Osteoblast (primary cell): Measurements from ENCODE around the gene RPS19BP1. TPM values are rescaled to one million over a fixed set of nuclear protein-coding genes. Genes with fewer than 3 reads are reported as not detected.

Source experiments
- DNase-seq: peaks from one replicate; pipeline ENCODE4 v3.0.0; 2011; ENCODE audit warnings: low spot score, mixed read lengths; ENCODE audit not compliant: insufficient read length; ENCODE audit errors: missing footprints
- H2AFZ ChIP-seq: 2 replicates; pipeline ENCODE4 v1.6.0; 2011; ENCODE audit warnings: mild to moderate bottlenecking, low read length
- H3K27ac ChIP-seq: 2 replicates; pipeline ENCODE4 v1.5.1; 2011; ENCODE audit warnings: mild to moderate bottlenecking, low read depth, low read length, moderate library complexity
- H3K27me3 ChIP-seq: 2 replicates; pipeline ENCODE4 v1.6.0; 2012; ENCODE audit warnings: mild to moderate bottlenecking, control low read depth, inconsistent platforms, low read length, moderate library complexity; ENCODE audit not compliant: insufficient read depth
- H3K36me3 ChIP-seq: 2 replicates; pipeline ENCODE4 v1.5.1; 2011; ENCODE audit warnings: mild to moderate bottlenecking, low read length, control low read depth, moderate library complexity; ENCODE audit not compliant: insufficient read depth
- H3K4me1 ChIP-seq: 2 replicates; pipeline ENCODE4 v1.5.1; 2011; ENCODE audit warnings: mild to moderate bottlenecking, low read length, control low read depth, moderate library complexity; ENCODE audit not compliant: insufficient read depth
- H3K4me2 ChIP-seq: 2 replicates; pipeline ENCODE4 v1.6.0; 2011; ENCODE audit warnings: mild to moderate bottlenecking, low read length; ENCODE audit not compliant: insufficient read depth
- H3K4me3 ChIP-seq: fragments of 200-600 bp; sonication (generic); 3 replicates; pipeline ENCODE4 v1.5.1; 2012; ENCODE audit warnings: mild to moderate bottlenecking, low read length, inconsistent platforms; ENCODE audit not compliant: insufficient read depth
- H3K79me2 ChIP-seq: 2 replicates; pipeline ENCODE4 v1.6.0; 2012; ENCODE audit warnings: mild to moderate bottlenecking, low read length, control low read depth, inconsistent platforms; ENCODE audit not compliant: insufficient read depth
- H3K9me3 ChIP-seq: 2 replicates; pipeline ENCODE4 v1.5.1; 2011; ENCODE audit warnings: low read depth, low read length, control low read depth
- H4K20me1 ChIP-seq: 2 replicates; pipeline ENCODE4 v1.6.0; 2012; ENCODE audit warnings: mild to moderate bottlenecking, low read length, control low read depth; ENCODE audit not compliant: insufficient read depth
- total RNA-seq: library from RNA; depleted of rRNA; stranded (reverse); fragments of >200 nt; gene quantifications from 2 replicates; pipeline ENCODE4 v1.2.3, GENCODE V29; 2012
- TF ChIP-seq, protein P1 (sequence below): IDR thresholded peaks from 2 replicates; pipeline ENCODE4 v1.5.1; 2011; ENCODE audit warnings: mild to moderate bottlenecking, low read depth, low read length, moderate library complexity; ENCODE audit errors: extremely low read depth

The RPS19BP1 gene
- total RNA-seq, 1 donor: 34.7 TPM

DNA sequence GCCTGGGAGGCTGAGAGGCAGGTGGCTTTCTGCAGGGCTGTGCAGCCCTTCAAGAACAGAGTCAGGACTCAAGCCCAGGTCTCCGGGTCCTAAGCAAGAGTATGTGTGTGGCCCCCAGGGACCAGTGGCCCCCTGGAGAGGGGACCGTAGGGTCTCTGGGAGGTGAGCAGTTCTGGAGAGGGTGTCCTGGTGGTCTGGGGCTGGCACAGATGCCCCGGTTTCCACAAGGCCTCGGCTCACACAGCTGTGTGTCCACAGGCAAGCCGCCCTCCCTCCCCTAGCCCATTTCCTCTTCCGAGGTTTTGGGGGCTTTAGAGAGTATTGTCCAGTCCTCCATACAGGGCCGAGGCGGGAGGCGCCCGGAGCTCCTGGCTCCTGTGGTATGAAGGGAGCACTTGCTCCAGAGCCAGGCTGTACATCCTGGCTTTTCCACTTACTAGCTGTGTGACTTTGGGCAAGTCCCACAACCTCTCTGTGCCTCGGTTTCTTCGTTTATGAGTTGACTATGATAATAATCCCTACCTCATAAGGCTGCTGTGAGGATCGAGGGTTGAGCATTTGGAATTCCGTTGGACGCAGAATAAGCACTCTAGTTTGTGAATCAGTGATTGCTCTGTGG is 3.4 kb upstream of the RPS19BP1 start:
- peak; percentile 2 for DNase-seq

DNA sequence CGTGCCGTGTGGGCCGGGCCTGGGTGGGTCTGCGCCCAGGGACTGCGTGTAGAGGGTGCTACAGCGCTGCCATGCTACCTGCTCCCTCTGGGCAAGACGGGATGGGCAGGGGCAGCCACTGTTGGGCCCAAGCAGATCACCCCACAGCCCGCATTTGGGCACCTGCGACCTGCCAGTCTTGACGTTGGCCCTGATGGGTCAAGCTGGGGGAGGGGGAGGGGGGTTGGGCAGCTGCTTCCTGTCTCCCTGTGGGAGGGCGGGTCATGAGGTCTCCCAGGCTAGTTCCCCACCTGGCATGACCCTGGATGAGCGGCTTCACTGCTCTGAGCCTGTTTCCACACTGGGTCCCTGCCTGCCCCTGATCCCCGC is 2.8 kb upstream of the RPS19BP1 start:
- Histone ChIP-seq H2AFZ (no peak overlapping the region), H3K79me2 (peaks cover 22% of the 10 kb centered on the region), H3K27ac (no peak overlapping the region), H3K4me3 (no peak overlapping the region), H3K9me3 (no peaks in the 10 kb centered on the region), H3K4me1 (peaks cover 17% of the 10 kb centered on the region), H3K27me3 (no peaks in the 10 kb centered on the region), H3K36me3 (peaks cover under 1% of the 10 kb centered on the region), H4K20me1 (peaks cover 13% of the 10 kb centered on the region), H3K4me2 (no peak overlapping the region)
- TF ChIP-seq, protein P1, sequence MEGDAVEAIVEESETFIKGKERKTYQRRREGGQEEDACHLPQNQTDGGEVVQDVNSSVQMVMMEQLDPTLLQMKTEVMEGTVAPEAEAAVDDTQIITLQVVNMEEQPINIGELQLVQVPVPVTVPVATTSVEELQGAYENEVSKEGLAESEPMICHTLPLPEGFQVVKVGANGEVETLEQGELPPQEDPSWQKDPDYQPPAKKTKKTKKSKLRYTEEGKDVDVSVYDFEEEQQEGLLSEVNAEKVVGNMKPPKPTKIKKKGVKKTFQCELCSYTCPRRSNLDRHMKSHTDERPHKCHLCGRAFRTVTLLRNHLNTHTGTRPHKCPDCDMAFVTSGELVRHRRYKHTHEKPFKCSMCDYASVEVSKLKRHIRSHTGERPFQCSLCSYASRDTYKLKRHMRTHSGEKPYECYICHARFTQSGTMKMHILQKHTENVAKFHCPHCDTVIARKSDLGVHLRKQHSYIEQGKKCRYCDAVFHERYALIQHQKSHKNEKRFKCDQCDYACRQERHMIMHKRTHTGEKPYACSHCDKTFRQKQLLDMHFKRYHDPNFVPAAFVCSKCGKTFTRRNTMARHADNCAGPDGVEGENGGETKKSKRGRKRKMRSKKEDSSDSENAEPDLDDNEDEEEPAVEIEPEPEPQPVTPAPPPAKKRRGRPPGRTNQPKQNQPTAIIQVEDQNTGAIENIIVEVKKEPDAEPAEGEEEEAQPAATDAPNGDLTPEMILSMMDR: no peak
- peak; percentile 53 for DNase-seq

More for the DNA sequence above, 3.4 kb upstream of the RPS19BP1 start:
- Histone ChIP-seq H3K9me3 (no peaks in the 10 kb centered on the region), H4K20me1 (peaks cover 7% of the 10 kb centered on the region), H3K27ac (no peak overlapping the region), H3K36me3 (no peaks in the 10 kb centered on the region), H3K4me3 (no peak overlapping the region), H2AFZ (no peak overlapping the region), H3K79me2 (peaks cover 16% of the 10 kb centered on the region), H3K27me3 (no peaks in the 10 kb centered on the region), H3K4me1 (peaks cover 16% of the 10 kb centered on the region), H3K4me2 (no peak overlapping the region)
- TF ChIP-seq, protein P1: no peak

DNA sequence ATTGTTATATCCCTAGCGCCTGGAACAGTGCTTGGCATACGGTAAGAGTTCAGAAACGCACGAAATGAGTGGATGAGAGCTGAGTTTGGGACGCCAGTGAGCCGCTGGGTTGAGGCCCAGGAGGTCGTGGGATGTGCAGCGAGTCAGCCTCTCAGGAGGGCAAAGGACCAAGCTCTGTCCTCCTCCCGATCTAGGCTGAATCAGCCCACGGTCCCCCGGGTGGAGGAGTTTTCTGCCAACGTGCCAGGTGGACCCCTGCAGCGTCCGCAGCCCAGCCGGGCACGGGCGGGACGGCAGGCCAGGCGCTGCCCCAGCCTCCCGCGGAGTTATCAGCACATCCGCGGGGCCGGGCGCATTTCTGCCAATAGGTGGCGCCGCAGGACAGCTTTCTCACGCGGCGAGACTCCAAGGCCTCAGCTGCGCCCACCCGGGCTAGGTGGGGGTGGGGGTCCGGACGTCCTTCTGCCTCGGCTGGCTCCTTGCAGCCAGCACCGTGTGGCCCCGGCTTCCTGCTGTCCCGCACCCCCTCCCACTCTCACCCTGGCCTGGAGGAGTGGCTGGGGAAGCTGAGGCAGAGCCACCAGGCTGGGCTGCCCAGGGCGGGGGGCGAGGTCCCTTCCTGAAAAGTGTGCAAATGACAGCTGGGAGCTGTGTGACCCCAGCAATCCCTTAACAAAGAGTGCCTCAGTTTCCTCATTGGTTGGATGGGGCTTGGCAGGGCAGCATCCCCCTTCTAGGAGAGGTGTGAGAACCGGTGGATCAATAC is 2.2 kb upstream of the RPS19BP1 start:
- TF ChIP-seq, protein P1: peak; percentile 73
- Histone ChIP-seq H3K4me3 (peak overlapping the region; percentile 54), H3K27ac (no peak overlapping the region), H3K36me3 (peaks cover 6% of the 10 kb centered on the region), H4K20me1 (peaks cover 18% of the 10 kb centered on the region), H3K27me3 (no peaks in the 10 kb centered on the region), H3K79me2 (peaks cover 27% of the 10 kb centered on the region), H3K9me3 (no peaks in the 10 kb centered on the region), H3K4me2 (peak overlapping the region; percentile 74), H3K4me1 (peaks cover 17% of the 10 kb centered on the region), H2AFZ (peak overlapping the region; percentile 95)
- peak; percentile 99 for DNase-seq

DNA sequence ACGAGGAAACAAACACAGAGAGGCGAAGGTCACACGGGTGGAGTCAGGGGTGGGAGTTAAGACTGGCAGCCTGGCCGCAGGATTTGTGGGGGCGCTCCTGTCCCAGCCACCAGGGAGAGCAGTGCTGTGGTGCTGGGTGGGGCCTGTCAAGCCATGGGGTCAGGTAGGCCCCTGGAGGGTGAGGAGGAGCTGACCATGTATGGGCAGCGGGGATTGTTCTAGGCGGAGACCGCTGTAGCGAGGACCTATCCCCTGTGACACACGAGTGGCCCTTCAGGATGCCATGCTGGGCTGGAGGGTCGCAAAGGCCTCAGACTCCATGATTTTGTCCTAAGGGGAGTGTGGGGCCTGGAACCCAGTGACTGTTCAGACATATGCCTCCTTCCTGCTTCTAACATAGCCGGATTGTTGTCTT is 1.6 kb upstream of the RPS19BP1 start:
- TF ChIP-seq, protein P1: no peak
- peak; percentile 63 for DNase-seq
- peak overlapping the region; percentile 95 for H2AFZ ChIP-seq
- H3K4me1 ChIP-seq: peaks cover 18% of the 10 kb centered on the region
- H3K4me2 ChIP-seq: peak overlapping the region; percentile 74
- H3K27me3 ChIP-seq: no peaks in the 10 kb centered on the region
- no peak overlapping the region for H3K4me3 ChIP-seq
- H4K20me1 ChIP-seq: peaks cover 24% of the 10 kb centered on the region
- no peaks in the 10 kb centered on the region for H3K9me3 ChIP-seq
- H3K36me3 ChIP-seq: peaks cover 10% of the 10 kb centered on the region
- H3K79me2 ChIP-seq: peaks cover 32% of the 10 kb centered on the region
- H3K27ac ChIP-seq: no peak overlapping the region
